ENCODE measurements around the gene SLC29A3.

SLC29A3 gene

DNA sequence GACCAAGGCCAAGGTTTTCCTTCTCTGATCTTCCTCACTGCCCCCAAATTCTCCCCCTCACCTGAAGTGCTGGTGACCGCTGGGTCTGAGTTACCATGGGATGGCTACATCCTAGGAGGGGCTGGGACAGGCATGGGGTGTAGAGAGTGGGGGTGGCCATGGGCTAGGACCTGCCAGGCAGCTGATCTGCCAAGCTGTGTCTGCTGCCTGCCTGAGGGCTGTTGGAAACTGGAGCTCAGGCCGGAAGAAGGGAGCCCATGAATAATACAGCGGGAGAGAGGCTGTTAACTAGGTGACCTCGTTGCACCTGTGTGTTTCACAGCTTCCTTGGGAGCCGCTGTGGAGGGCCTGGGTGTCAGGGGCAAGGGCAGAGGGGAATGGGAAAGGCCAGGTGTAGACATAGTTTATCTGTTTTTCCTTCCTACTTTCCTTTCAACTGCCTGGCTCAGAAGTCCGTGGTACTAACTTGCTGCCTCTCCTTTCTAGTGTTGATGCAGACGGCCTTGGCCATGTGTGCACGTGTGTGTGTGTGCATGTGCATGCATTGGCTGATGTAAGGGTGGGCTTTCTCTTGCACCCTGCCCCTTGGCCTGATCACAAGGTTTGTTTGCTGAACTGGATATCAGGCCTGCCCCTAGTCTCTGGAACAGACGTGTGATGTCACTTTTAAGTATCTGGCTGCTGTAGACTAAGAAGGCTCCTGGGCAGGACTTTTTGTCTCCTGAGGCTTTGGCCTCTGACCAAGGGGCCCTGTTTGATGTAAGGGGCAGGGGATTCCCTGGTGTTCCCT, 89.6 kb downstream of the SLC29A3 start:
- no peak for TF ChIP-seq ZNF274 (IDR thresholded peaks at IDR 0.05; ENCODE audit: low read depth, low read length)

DNA sequence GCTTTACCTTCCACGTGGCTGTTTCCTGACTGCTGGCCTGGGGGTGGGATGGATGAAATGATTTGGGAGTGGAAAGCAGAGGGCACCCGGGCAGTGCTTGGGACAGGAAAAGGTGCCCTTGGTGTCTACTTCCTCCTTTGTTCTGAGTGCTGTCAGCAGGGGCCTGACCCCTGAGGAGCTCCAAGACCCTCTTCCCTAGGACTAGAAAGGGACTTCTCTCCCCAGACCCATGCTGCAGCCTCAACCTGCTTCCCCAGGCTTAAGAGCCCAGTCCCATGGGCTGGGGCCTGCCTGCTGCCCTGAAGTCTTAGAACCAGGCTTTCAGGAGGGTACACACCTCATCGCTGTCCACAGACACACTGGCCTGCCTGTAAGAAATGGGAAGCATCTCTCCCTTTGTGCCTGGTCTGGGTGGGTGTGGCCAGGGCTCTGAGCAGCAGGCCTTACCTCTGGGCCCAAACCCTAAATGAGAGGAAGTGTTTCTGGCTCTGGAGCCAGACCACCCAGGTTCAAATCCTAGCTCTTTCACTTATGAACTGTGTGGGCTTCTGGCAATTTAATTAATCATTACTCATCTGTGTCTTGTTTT, 90.6 kb downstream of the SLC29A3 start:
- no peak overlapping the region for H3K4me3 ChIP-seq (ENCODE audit: low read length)
- TF ChIP-seq ZNF274 (IDR thresholded peaks at IDR 0.05; ENCODE audit: low read depth, low read length), result no peak

More for the DNA sequence above, 89.6 kb downstream of the SLC29A3 start:
- H3K4me3 ChIP-seq (ENCODE audit: low read length), result no peak overlapping the region

Measured in GM08714 (cell line).